GM10266 (cell line): Measurements from ENCODE around the gene CENPB.

Experiments used
- DNase-seq: peaks from one replicate; pipeline ENCODE4 v3.0.0; 2012; ENCODE audit errors: extremely low spot score
- CTCF ChIP-seq: IDR thresholded peaks from 2 replicates; pipeline ENCODE4 v1.5.1; 2012; ENCODE audit warnings: mild to moderate bottlenecking, low read depth; ENCODE audit not compliant: control insufficient read depth, insufficient read depth; ENCODE audit errors: missing control alignments

Gene CENPB

GRCh38 chr20:3768342-3769130, 18.0 kb downstream of the CENPB start:
- DNase-seq, result peak; percentile 82
- peak; percentile 71 for TF ChIP-seq CTCF

- DNase-seq, result peak; percentile 99
- TF ChIP-seq CTCF, result peak; percentile 33
Observed at GRCh38 chr20:3767427-3768341, 18.9 kb downstream of the CENPB start, which contains the start of gene ADISSP. Gene ADISSP, minus strand, starts transcription at chr20:3767753. Its CDS starts 7,653 bp downstream, at chr20:3760100.

- no peak for TF ChIP-seq CTCF
- DNase-seq, result no peak
Observed at GRCh38 chr20:3767110-3767426, 19.5 kb downstream of the CENPB start.

GRCh38 chr20:3766422-3767109, 20.0 kb downstream of the CENPB start:
- TF ChIP-seq CTCF, result no peak
- no peak for DNase-seq

GRCh38 chr20:3765171-3765882, 21.2 kb downstream of the CENPB start:
- no peak for DNase-seq

More at GRCh38 chr20:3765171-3765882, 21.2 kb downstream of the CENPB start:
- TF ChIP-seq CTCF, result no peak
